Measurements from ENCODE around the gene HRH2.

Gene HRH2

DNA sequence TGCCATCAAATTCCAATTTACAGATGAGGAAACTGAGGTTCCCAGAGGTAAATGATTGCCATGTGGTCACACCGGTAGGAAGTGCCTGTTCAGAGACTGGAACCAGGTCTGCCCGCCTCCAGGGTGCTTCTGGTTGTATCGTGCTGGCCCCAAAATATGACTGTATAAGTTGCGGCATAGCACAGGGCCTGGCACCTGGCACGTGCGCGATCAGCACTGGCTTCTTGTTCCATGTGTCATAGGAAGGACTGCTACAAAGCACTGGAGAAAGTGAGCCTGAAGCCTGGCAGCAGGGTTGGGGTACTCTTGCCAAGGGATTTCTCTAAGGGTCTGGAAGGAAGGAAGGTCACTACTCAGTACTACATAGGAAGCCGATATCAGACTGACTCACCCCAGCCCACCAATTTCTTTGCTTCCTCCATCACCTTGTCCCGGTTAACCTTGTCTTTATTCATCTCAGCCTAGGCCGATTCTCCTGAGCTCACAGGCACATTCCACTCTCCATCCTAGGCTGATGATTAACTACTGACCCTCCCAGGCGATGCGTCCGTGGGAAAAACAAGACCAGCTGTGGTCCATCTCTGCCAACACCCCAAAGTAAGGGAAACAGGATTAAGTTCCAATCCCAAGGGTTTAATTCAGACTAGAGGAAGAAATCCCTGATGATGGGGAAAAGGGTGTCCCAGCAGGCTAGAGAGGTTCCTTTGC is 1.8 kb downstream of the HRH2 start:
- Histone ChIP-seq H3K36me3 (ENCODE audit: control insufficient read depth, insufficient read depth, low read length, severe bottlenecking) (no peaks in the 10 kb centered on the region), H3K27me3 (replicated peaks; ENCODE audit: control insufficient read depth, insufficient read depth, low read length) (peaks cover 42% of the 10 kb centered on the region), H3K4me3 (ENCODE audit: low read length) (no peak overlapping the region), H3K4me1 (ENCODE audit: control insufficient read depth, insufficient read depth, low read length) (no peaks in the 10 kb centered on the region), H3K9me3 (ENCODE audit: control insufficient read depth, low read length) (no peaks in the 10 kb centered on the region), H3K9ac (ENCODE audit: low read length) (no peak overlapping the region)
- DNase-seq (ENCODE audit: low read depth): no peak

DNA sequence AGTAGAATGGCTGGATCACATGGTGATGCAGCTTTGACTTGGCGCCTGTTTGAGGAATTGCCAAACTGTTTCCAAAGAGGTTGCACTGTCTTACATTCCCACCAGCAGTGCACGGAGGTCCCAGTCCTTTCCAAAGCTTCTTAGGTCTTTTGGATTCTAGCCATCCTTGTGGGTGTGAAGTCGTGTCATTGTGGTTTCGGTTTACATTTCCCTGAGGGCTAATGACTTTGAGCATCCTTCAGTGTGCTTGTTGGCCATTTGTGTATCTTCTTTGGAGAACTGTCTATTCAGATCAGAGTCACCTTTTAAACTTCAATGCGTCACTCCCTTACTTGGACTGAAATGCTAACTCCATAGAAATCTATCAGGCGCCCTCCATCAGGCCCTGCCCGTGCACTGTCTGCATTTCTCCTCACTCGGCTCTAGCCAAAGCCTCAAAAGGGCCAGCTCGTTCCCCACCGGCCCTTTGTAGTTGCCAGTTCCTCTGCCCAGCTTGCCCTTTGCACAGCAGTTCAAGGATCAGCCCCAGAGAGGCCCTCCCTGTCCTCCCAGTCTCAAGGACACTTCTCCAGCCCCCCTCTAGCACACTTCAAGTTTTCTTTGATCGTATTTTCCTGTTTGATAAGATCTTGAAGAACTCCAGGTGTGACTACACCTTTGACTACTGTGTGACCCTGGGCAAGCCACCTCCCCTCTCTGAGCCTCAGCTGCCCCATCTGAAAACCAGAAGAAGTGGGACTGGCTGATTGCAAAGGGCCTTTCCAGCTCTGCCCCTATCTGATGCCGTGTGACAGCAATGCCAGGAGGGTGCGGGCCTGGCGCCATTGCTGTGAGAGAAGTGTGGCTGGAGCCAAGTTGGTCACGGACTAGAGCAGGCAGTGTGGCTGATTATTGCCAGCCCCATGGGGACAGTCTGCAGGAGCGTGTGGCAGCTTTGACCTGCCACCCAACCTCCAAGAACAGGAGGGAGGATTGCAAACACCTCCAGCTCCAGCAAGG is 5.6 kb downstream of the HRH2 start:
- H3K9ac ChIP-seq (ENCODE audit: low read length): no peak overlapping the region
- H3K9me3 ChIP-seq (ENCODE audit: control insufficient read depth, low read length): no peaks in the 10 kb centered on the region
- H3K4me3 ChIP-seq (ENCODE audit: low read length): no peak overlapping the region
- no peaks in the 10 kb centered on the region for H3K4me1 ChIP-seq (ENCODE audit: control insufficient read depth, insufficient read depth, low read length)
- peaks cover 29% of the 10 kb centered on the region for H3K27me3 ChIP-seq (replicated peaks; ENCODE audit: control insufficient read depth, insufficient read depth, low read length)
- DNase-seq (ENCODE audit: low read depth): no peak
- no peaks in the 10 kb centered on the region for H3K36me3 ChIP-seq (ENCODE audit: control insufficient read depth, insufficient read depth, low read length, severe bottlenecking)

DNA sequence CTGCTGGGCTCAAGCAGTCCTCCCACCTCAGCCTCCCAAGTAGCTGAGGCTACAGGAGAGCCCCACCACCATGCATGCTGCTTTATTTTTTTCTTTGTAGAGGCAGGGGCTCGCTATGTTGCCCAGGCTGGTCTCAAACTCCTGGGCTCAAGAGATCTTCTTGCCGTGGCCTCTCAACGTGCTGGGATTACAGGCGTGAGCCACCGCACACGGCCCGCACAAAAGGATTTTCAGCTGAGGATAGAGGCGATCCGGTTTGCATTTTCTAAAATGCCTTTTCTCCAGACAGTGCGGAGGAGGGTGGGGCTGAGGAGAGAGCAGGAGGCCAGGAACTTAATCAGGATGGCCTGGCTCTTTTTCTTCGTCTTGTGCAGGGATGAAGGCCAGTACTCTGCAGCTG is 6.9 kb downstream of the HRH2 start:
- Histone ChIP-seq H3K4me3 (ENCODE audit: low read length) (no peak overlapping the region), H3K36me3 (ENCODE audit: control insufficient read depth, insufficient read depth, low read length, severe bottlenecking) (no peaks in the 10 kb centered on the region), H3K9ac (ENCODE audit: low read length) (no peak overlapping the region), H3K9me3 (ENCODE audit: control insufficient read depth, low read length) (no peaks in the 10 kb centered on the region), H3K4me1 (ENCODE audit: control insufficient read depth, insufficient read depth, low read length) (no peaks in the 10 kb centered on the region), H3K27me3 (replicated peaks; ENCODE audit: control insufficient read depth, insufficient read depth, low read length) (peaks cover 21% of the 10 kb centered on the region)
- DNase-seq (ENCODE audit: low read depth): no peak

DNA sequence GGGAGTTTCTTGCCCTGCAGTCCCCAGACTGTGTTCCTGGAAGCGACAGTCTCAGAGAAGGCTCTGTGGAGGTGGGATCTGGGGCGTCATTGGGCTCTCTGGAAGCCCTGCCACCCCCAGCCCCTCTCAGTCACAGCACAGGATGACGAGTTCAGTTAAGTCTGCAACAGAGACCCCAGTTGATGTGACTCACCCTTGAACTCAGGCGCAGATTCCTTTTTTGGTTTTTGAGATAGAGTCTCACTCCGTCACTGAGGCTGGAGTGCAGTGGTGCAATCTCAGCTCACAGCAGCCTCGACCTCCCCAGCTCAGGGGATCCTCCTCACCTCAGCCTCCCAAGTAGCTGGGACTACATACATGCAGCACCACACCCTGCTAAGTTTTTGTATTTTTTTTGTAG is 8.3 kb downstream of the HRH2 start:
- H3K9ac ChIP-seq (ENCODE audit: low read length): no peak overlapping the region
- no peaks in the 10 kb centered on the region for H3K9me3 ChIP-seq (ENCODE audit: control insufficient read depth, low read length)
- no peak overlapping the region for H3K4me3 ChIP-seq (ENCODE audit: low read length)
- H3K27me3 ChIP-seq (replicated peaks; ENCODE audit: control insufficient read depth, insufficient read depth, low read length): peaks cover 29% of the 10 kb centered on the region
- DNase-seq (ENCODE audit: low read depth): no peak
- no peaks in the 10 kb centered on the region for H3K36me3 ChIP-seq (ENCODE audit: control insufficient read depth, insufficient read depth, low read length, severe bottlenecking)
- no peaks in the 10 kb centered on the region for H3K4me1 ChIP-seq (ENCODE audit: control insufficient read depth, insufficient read depth, low read length)

DNA sequence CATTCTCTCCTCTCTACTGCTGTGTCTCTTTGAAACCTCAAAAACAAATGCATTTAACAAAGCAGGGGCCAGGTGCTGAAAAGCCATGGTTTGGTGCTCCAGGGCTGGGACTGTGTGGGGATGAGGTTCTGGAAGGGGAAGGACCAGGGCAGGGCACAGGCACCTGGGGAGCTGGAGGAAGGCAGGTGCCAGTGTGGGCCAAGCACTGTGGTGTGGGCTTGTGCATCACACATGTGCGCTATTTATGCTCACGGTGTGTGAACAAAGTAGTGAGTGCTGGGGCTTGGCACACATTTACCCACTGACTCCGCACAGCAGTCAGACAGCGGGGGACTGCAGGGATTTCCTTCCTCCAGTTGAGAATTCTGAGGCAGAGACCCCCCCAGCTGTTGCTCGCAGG is 10.1 kb downstream of the HRH2 start:
- Histone ChIP-seq H3K36me3 (ENCODE audit: control insufficient read depth, insufficient read depth, low read length, severe bottlenecking) (no peaks in the 10 kb centered on the region), H3K4me1 (ENCODE audit: control insufficient read depth, insufficient read depth, low read length) (no peaks in the 10 kb centered on the region), H3K9ac (ENCODE audit: low read length) (no peak overlapping the region), H3K4me3 (ENCODE audit: low read length) (no peak overlapping the region), H3K27me3 (replicated peaks; ENCODE audit: control insufficient read depth, insufficient read depth, low read length) (peaks cover 25% of the 10 kb centered on the region), H3K9me3 (ENCODE audit: control insufficient read depth, low read length) (no peaks in the 10 kb centered on the region)
- no peak for DNase-seq (ENCODE audit: low read depth)

DNA sequence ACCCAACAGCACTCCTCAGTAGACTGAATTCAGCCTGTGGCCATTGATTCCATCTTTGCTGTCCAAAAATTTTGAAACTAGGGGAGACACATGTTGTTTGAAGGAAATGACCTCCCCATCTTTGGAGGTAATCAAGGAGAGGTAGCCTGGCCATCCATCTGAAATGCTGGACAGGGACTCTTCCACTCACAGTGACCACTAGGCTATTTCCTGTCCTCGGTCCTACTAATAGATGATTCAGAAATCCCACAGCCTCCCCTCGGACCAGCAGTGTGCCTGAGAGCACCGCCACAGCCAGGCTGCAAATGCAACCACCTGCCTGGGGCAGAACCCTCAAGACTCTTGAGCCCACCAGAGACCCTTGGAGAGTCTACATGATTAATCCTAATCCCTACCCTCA is 12.5 kb downstream of the HRH2 start:
- peaks cover 26% of the 10 kb centered on the region for H3K27me3 ChIP-seq (replicated peaks; ENCODE audit: control insufficient read depth, insufficient read depth, low read length)
- no peaks in the 10 kb centered on the region for H3K36me3 ChIP-seq (ENCODE audit: control insufficient read depth, insufficient read depth, low read length, severe bottlenecking)
- no peaks in the 10 kb centered on the region for H3K9me3 ChIP-seq (ENCODE audit: control insufficient read depth, low read length)
- no peak overlapping the region for H3K9ac ChIP-seq (ENCODE audit: low read length)
- DNase-seq (ENCODE audit: low read depth): no peak
- H3K4me1 ChIP-seq (ENCODE audit: control insufficient read depth, insufficient read depth, low read length): no peaks in the 10 kb centered on the region
- H3K4me3 ChIP-seq (ENCODE audit: low read length): no peak overlapping the region

DNA sequence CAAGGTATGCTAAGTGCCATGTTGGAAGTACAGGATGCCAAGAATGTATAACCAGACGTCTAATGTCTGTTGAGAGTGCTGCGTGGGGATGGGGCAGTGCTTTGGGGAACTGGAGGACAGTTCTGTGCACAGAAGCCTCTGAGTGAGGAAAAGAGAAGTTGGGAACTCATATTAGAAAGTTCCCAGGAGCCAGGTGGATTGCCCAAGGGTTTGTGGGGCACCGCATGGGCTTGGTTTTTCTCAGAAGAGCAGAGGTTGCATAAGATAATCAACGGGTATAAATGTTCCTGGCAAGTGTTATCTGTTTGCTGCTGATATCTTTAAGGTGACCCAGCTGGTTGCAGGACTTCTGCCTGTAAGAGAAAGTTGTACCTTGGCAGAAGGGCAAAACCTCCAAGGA is 13.1 kb downstream of the HRH2 start:
- no peaks in the 10 kb centered on the region for H3K4me1 ChIP-seq (ENCODE audit: control insufficient read depth, insufficient read depth, low read length)
- no peak overlapping the region for H3K9ac ChIP-seq (ENCODE audit: low read length)
- no peak for DNase-seq (ENCODE audit: low read depth)
- no peak overlapping the region for H3K4me3 ChIP-seq (ENCODE audit: low read length)
- no peaks in the 10 kb centered on the region for H3K9me3 ChIP-seq (ENCODE audit: control insufficient read depth, low read length)
- peaks cover 29% of the 10 kb centered on the region for H3K27me3 ChIP-seq (replicated peaks; ENCODE audit: control insufficient read depth, insufficient read depth, low read length)
- H3K36me3 ChIP-seq (ENCODE audit: control insufficient read depth, insufficient read depth, low read length, severe bottlenecking): no peaks in the 10 kb centered on the region

DNA sequence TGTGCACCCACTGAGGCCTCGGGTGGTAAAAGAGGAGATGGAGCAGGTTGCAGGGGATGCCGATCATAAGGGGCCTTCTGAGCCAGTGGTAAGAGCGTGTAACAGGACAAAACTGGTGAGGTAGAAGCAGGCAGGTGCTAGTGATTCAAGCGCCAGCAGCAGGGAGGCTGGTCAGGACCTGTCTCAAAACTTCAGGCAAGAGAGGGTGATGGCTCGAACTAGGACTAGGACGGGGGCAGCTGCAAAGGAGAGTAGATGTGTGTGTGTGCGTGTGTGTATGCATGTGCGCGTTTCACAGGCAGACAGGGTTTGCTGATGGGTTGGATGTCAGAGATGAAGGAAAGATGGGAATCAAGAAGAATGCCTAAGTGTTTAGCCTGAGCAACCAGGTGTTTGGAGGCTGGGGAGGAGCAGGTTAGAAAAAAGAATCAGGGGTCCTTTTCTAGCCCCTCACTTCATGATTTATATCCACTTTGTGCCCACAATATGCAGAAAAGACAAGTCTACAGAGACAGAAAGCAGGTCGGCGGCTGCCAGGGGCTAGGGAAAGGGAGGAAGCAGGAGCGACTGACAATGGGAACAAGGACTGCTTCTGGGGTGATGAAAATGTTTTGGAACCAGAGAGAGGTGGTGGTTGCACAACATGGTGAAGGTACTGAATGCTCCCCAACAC is 15.2 kb downstream of the HRH2 start:
- Histone ChIP-seq H3K9ac (ENCODE audit: low read length) (no peak overlapping the region), H3K4me3 (ENCODE audit: low read length) (no peak overlapping the region), H3K36me3 (ENCODE audit: control insufficient read depth, insufficient read depth, low read length, severe bottlenecking) (no peaks in the 10 kb centered on the region), H3K27me3 (replicated peaks; ENCODE audit: control insufficient read depth, insufficient read depth, low read length) (peaks cover 29% of the 10 kb centered on the region), H3K4me1 (ENCODE audit: control insufficient read depth, insufficient read depth, low read length) (no peaks in the 10 kb centered on the region), H3K9me3 (ENCODE audit: control insufficient read depth, low read length) (no peaks in the 10 kb centered on the region)
- DNase-seq (ENCODE audit: low read depth): no peak

DNA sequence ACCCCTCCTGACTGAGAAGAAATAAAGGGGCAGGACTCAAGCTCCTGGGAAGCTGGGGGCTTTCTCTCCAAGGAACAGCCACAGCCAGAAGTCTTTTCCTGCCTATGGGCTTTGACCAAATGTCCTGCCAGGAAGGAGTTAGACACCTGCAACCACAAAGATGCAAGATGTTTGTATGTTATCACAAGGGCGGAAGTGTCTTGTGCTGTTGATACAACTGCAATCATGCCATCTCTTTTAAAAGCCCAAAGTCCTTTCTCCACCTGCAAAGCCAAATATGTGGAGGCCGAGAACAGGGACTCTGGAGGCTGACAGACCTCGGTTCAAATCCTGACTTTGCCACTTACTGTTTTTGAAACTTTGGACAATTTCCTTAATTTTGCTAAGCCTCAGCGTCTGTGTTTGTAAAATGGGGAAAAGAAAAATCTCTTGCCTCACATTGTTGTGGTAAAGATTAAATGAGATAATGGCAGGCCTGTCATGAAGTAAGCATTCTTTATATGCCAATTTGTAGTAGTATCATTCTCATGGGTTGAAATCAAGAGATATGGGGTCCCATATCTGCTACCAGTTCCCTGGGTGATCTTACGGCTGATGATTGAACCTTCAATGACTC is 17.0 kb downstream of the HRH2 start:
- Histone ChIP-seq H3K36me3 (ENCODE audit: control insufficient read depth, insufficient read depth, low read length, severe bottlenecking) (no peaks in the 10 kb centered on the region), H3K9ac (ENCODE audit: low read length) (no peak overlapping the region), H3K9me3 (ENCODE audit: control insufficient read depth, low read length) (no peaks in the 10 kb centered on the region), H3K27me3 (replicated peaks; ENCODE audit: control insufficient read depth, insufficient read depth, low read length) (peaks cover 27% of the 10 kb centered on the region), H3K4me1 (ENCODE audit: control insufficient read depth, insufficient read depth, low read length) (no peaks in the 10 kb centered on the region), H3K4me3 (ENCODE audit: low read length) (no peak overlapping the region)
- DNase-seq (ENCODE audit: low read depth): no peak

DNA sequence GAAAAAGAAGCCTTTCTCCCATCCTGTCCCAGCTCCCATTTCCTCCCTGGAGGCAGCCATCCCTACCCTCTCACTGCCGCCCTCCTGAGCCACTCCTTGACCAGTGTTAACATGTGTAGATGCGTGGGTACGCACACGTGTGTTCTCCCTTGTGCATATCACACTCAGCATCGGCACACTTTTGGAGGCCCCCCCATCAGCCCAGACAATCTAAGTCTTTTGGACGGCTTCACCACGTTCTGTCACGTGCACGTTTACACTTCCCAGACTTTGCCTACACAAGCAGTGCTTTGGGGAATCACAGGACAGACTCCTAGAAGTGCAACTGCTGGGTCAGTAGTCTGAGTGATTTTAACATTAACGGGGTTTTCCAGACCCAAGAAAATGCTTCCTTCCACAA is 18.0 kb downstream of the HRH2 start:
- no peak for DNase-seq (ENCODE audit: low read depth)
- Histone ChIP-seq H3K4me3 (ENCODE audit: low read length) (no peak overlapping the region), H3K9ac (ENCODE audit: low read length) (no peak overlapping the region), H3K27me3 (replicated peaks; ENCODE audit: control insufficient read depth, insufficient read depth, low read length) (peaks cover 23% of the 10 kb centered on the region), H3K4me1 (ENCODE audit: control insufficient read depth, insufficient read depth, low read length) (no peaks in the 10 kb centered on the region), H3K9me3 (ENCODE audit: control insufficient read depth, low read length) (no peaks in the 10 kb centered on the region), H3K36me3 (ENCODE audit: control insufficient read depth, insufficient read depth, low read length, severe bottlenecking) (no peaks in the 10 kb centered on the region)

DNA sequence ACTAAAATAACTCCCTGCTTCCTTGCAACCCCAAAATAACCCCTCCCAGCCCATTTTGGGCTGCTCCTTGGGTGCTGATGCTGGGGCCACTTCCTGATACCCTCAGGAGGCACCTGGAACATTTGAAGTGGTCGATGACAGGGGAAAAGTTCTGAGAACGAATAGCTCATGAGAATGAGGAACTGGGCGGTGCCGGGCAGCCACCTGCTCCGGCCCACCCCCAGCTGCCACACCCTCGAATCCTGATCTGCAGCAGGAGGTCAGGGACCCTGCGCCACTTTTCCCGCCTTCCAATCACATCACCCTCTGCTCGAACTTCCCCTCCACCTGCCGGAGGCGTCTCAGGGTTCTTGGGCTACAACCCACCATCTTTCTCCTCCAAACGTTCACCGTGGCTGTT is 19.7 kb downstream of the HRH2 start:
- Histone ChIP-seq H3K9ac (ENCODE audit: low read length) (no peak overlapping the region), H3K36me3 (ENCODE audit: control insufficient read depth, insufficient read depth, low read length, severe bottlenecking) (no peaks in the 10 kb centered on the region), H3K9me3 (ENCODE audit: control insufficient read depth, low read length) (no peaks in the 10 kb centered on the region), H3K4me1 (ENCODE audit: control insufficient read depth, insufficient read depth, low read length) (no peaks in the 10 kb centered on the region), H3K27me3 (replicated peaks; ENCODE audit: control insufficient read depth, insufficient read depth, low read length) (peaks cover 23% of the 10 kb centered on the region), H3K4me3 (ENCODE audit: low read length) (no peak overlapping the region)
- no peak for DNase-seq (ENCODE audit: low read depth)
